GM12891 (cell line): ENCODE results near the gene SH3GL2.

ENCODE experiments used
- POLR2A ChIP-seq: IDR thresholded peaks from 2 replicates; pipeline ENCODE4 v1.6.1; 2011; ENCODE audit warnings: low read depth, low read length, control low read depth
- POLR2AphosphoS5 ChIP-seq: IDR thresholded peaks from 2 replicates; pipeline ENCODE4 v1.6.1; 2011; ENCODE audit warnings: low read depth, low read length, control low read depth

DNA sequence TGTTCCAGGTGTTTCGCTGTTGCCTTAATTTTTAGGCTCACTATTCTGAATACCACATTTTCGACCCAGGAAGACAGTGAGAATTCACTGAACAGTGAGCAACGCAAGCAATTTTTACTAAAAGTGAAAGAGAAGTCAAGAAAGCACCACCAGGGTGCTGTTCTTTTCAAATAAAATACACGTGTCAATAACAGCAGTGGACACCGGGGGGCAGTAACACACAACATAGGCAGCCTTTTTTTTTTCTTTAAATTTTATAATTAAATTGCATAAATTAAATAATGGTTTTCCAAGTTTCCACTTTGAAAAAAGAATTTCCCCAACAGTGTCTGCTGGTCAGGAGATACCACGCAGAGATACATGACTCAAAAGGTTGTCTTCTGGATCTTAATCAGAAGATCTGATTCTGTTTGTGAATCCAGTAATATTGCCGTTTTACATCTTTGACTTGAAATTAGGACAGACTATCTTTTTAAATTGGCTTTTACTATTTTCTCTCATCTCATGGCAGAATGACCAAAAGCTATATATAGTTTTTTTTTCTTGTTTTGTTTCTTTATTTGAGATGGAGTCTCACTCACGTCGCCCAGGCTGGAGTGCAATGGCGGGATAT, 47.1 kb upstream of the SH3GL2 start:
- TF ChIP-seq POLR2A, result no peak
- no peak for TF ChIP-seq POLR2AphosphoS5
